Measurements from ENCODE around the gene EGLN2. TPM values are rescaled to one million over a fixed set of nuclear protein-coding genes. Genes with fewer than 3 reads are reported as not detected.
A peak's percentile ranks its signal among the peaks of the same experiment; 100 is the strongest.

The EGLN2 gene
- total RNA-seq, 1 donor from 2014 or later: 147 TPM

DNA sequence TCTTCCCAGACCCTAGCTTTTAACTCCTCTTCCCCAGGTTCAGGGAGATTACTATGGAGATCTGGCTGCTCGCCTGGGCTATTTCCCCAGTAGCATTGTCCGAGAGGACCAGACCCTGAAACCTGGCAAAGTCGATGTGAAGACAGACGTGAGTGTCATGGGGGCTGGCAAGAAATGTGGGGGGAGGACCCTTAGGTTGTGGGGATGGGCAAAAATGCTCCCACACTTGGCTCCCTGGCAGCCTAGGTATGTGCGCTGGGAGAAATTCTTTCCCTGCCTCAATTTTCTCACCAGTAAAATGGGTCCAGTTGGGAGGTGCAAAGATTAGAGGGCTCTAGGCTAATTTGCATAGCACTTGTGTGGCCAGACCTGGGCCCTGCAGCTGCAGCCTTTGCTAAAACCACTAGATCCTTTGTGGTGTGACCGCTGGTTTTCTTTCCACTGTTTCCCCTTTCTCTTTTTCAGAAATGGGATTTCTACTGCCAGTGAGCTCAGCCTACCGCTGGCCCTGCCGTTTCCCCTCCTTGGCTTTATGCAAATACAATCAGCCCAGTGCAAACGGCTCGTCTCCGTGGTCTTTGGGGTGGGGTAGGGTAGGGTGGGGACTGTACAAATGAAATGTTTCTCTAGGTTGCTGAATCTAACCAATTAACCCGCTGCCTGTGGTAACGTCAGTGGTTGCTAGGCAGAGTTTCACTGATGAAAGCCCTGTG lies 21.9 kb upstream of the EGLN2 start:
- H3K27ac Mint-ChIP-seq: peak overlapping the region; percentile 99
- peaks cover 34% of the 10 kb centered on the region for H3K36me3 Mint-ChIP-seq (ENCODE audit: low read depth)
- ChIA-PET POLR2A (interaction anchor here (0.6 to 6.7 kb wide), 42 partner anchors 9 to 1928 kb away, joined by 3 to 351 read pairs (median 8); partner anchors contain the start of genes ACTMAP, AKT2, B9D2 and C19orf47), CTCF (interaction anchor here (1.5 to 4.1 kb wide), 5 partner anchors 21 to 114 kb away, joined by 3 to 25 read pairs (median 18); partner anchors contain the start of genes ACTMAP, EGLN2 and SNRPA)
- H3K27me3 Mint-ChIP-seq: no peaks in the 10 kb centered on the region
- H3K4me1 Mint-ChIP-seq: peaks cover 73% of the 10 kb centered on the region
- ATAC-seq (ENCODE audit: low read depth) (peak; percentile 62), DNase-seq (peak; percentile 72)
- no peaks in the 10 kb centered on the region for H3K9me3 Mint-ChIP-seq
- TF ChIP-seq CTCF (IDR thresholded peaks at IDR 0.05): no peak
- H3K4me3 Mint-ChIP-seq: peak overlapping the region; percentile 98
- intact Hi-C loops (cut with micrococcal nuclease): loop anchor here (1.0 to 10.0 kb wide), 9 partner anchors 21 to 1178 kb away; partner anchors contain the start of genes ACTMAP, AKT2 and RABAC1

DNA sequence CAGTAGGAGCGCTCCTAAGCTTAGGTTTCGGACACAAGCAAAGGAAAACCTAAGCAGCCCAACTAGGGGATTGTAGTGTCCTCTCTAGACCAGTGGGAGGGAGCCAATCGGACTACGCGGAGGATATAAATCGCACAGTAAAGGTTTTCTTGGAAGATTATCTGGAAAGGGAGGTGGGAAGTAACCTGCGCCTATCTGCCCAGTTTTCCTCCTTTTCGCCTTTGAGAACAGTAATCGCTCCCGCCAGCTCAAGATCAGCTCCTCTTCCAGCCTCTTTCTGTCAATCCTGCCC lies 21.4 kb upstream of the EGLN2 start:
- TF ChIP-seq CTCF (IDR thresholded peaks at IDR 0.05): no peak

GRCh38 chr19:40777937-40778705 lies 20.9 kb upstream of the EGLN2 start, which contains the start of gene RAB4B:
TSS of gene RAB4B (plus strand) at chr19:40778247. CDS start at chr19:40778376, 129 bp downstream.
- no peak for TF ChIP-seq CTCF (IDR thresholded peaks at IDR 0.05)
- peaks cover 73% of the 10 kb centered on the region for H3K4me1 Mint-ChIP-seq
- H3K36me3 Mint-ChIP-seq (ENCODE audit: low read depth): peaks cover 42% of the 10 kb centered on the region
- H3K27ac Mint-ChIP-seq: peak within 1 kb of the TSS; percentile 99
- CTCF ChIA-PET: interaction anchor here (0.5 to 4.1 kb wide), 8 partner anchors 19 to 115 kb away, joined by 3 to 25 read pairs (median 6); partner anchors contain the start of genes ACTMAP, EGLN2 and SNRPA
- H3K4me3 Mint-ChIP-seq: peak within 1 kb of the TSS; percentile 98
- no peaks in the 10 kb centered on the region for H3K27me3 Mint-ChIP-seq
- intact Hi-C loops (cut with micrococcal nuclease): loop anchor here (1.0 to 10.0 kb wide), 11 partner anchors 20 to 1177 kb away; partner anchors contain the start of genes ACTMAP, AKT2, NUMBL and RABAC1
- ATAC-seq (ENCODE audit: low read depth) (peak; percentile 74), DNase-seq (peak; percentile 100)
- POLR2A ChIA-PET: interaction anchor here (0.6 to 6.7 kb wide), 50 partner anchors 10 to 1619 kb away, joined by 3 to 351 read pairs (median 6); partner anchors contain the start of genes ACTMAP, AKT2, B9D2 and C19orf47
- no peaks in the 10 kb centered on the region for H3K9me3 Mint-ChIP-seq

More for the DNA sequence above, 21.4 kb upstream of the EGLN2 start:
- Mint-ChIP-seq H3K27ac (peak overlapping the region; percentile 99), H3K27me3 (no peaks in the 10 kb centered on the region), H3K4me1 (peaks cover 74% of the 10 kb centered on the region), H3K36me3 (ENCODE audit: low read depth) (peaks cover 39% of the 10 kb centered on the region), H3K9me3 (no peaks in the 10 kb centered on the region), H3K4me3 (peak overlapping the region; percentile 98)
- ChIA-PET POLR2A (interaction anchor here (0.6 to 6.7 kb wide), 46 partner anchors 9 to 1929 kb away, joined by 3 to 351 read pairs (median 8); partner anchors contain the start of genes ACTMAP, AKT2, B9D2 and C19orf47), CTCF (interaction anchor here (1.5 to 4.1 kb wide), 5 partner anchors 20 to 114 kb away, joined by 3 to 25 read pairs (median 18); partner anchors contain the start of genes ACTMAP, EGLN2 and SNRPA)
- DNase-seq (no peak), ATAC-seq (ENCODE audit: low read depth) (no peak)
- intact Hi-C loops (cut with micrococcal nuclease): loop anchor here (1.0 to 10.0 kb wide), 9 partner anchors 21 to 1177 kb away; partner anchors contain the start of genes ACTMAP, AKT2 and RABAC1

GRCh38 chr19:40778706-40779284 lies 20.2 kb upstream of the EGLN2 start:
- POLR2A ChIA-PET: interaction anchor here (0.6 to 6.7 kb wide), 34 partner anchors 9 to 945 kb away, joined by 3 to 351 read pairs (median 10); partner anchors contain the start of genes ACTMAP, C19orf47, COQ8B and DYRK1B
- intact Hi-C loops (cut with micrococcal nuclease): loop anchor here (1.0 to 10.0 kb wide), 5 partner anchors 88 to 1176 kb away; partner anchors contain the start of genes AKT2, NUMBL and RABAC1
- Mint-ChIP-seq H3K9me3 (no peaks in the 10 kb centered on the region), H3K4me1 (peaks cover 69% of the 10 kb centered on the region), H3K27me3 (no peaks in the 10 kb centered on the region), H3K27ac (peak overlapping the region; percentile 99), H3K4me3 (peak overlapping the region; percentile 98), H3K36me3 (ENCODE audit: low read depth) (peaks cover 47% of the 10 kb centered on the region)
- no peak for DNase-seq
- no peak for ATAC-seq (ENCODE audit: low read depth)
- CTCF ChIA-PET: interaction anchor here (0.5 to 4.1 kb wide), 7 partner anchors 19 to 116 kb away, joined by 3 to 25 read pairs (median 9); partner anchors contain the start of genes ACTMAP, EGLN2 and SNRPA
- TF ChIP-seq CTCF (IDR thresholded peaks at IDR 0.05): no peak
